ENCODE results near the gene RIN2.
"Not testable (repeated sequence)": the region's sequence is repeated elsewhere in the genome, so short reads cannot be mapped to it uniquely, and the experiment has no call there.

Gene RIN2

GRCh38 chr20:19740512-19740911 lies 17.5 kb upstream of the RIN2 start:
- DNase-seq, result no peak

- no peak for DNase-seq
Observed at GRCh38 chr20:19741924-19742323, 16.1 kb upstream of the RIN2 start.

- no peak for DNase-seq
Observed at GRCh38 chr20:19742974-19743639, 15.0 kb upstream of the RIN2 start.

GRCh38 chr20:19743640-19743995 lies 14.4 kb upstream of the RIN2 start:
- no peak for DNase-seq

- DNase-seq, result no peak
Observed at GRCh38 chr20:19745106-19745505, 13.0 kb upstream of the RIN2 start.

- DNase-seq, result no peak
Observed at GRCh38 chr20:19745584-19745983, 12.5 kb upstream of the RIN2 start.

- no peak for DNase-seq
Observed at GRCh38 chr20:19746396-19746795, 11.7 kb upstream of the RIN2 start.

- DNase-seq, result no peak
Observed at GRCh38 chr20:19747903-19748302, 10.2 kb upstream of the RIN2 start.

- no peak for DNase-seq
Observed at GRCh38 chr20:19748681-19749080, 9.4 kb upstream of the RIN2 start.

- no peak for DNase-seq
Observed at GRCh38 chr20:19749618-19750071, 8.4 kb upstream of the RIN2 start.

- no peak for DNase-seq
Observed at GRCh38 chr20:19750101-19750606, 7.9 kb upstream of the RIN2 start.

GRCh38 chr20:19750907-19751636 lies 7.0 kb upstream of the RIN2 start:
- DNase-seq, result no peak

GRCh38 chr20:19754201-19754600 lies 3.9 kb upstream of the RIN2 start:
- not testable (repeated sequence) for DNase-seq

GRCh38 chr20:19756761-19757486 lies 1.1 kb upstream of the RIN2 start:
- DNase-seq, result no peak

- DNase-seq, result no peak
Observed at GRCh38 chr20:19757487-19758132, 448 bp upstream of the RIN2 start.

- DNase-seq, result no peak
Observed at GRCh38 chr20:19758501-19759331, 658 bp downstream of the RIN2 start.

GRCh38 chr20:19760371-19760721 lies 2.3 kb downstream of the RIN2 start:
- no peak for DNase-seq

- no peak for DNase-seq
Observed at GRCh38 chr20:19761326-19761725, 3.3 kb downstream of the RIN2 start.

- no peak for DNase-seq
Observed at GRCh38 chr20:19761841-19762240, 3.8 kb downstream of the RIN2 start.

- DNase-seq, result no peak
Observed at GRCh38 chr20:19764207-19764606, 6.1 kb downstream of the RIN2 start.

GRCh38 chr20:19765266-19765665 lies 7.2 kb downstream of the RIN2 start:
- no peak for DNase-seq

GRCh38 chr20:19765913-19766312 lies 7.9 kb downstream of the RIN2 start:
- no peak for DNase-seq
